Embryonic facial prominence (tissue), 1 donor: ENCODE measurements around the gene PDCD2L.
"Not testable (repeated sequence)": the region's sequence is repeated elsewhere in the genome, so short reads cannot be mapped to it uniquely, and the experiment has no call there.

Experiments
- DNase-seq: peaks from one replicate; pipeline ENCODE4 v3.0.0-alpha.2; 2016; ENCODE audit errors: extremely low spot score

Gene PDCD2L

DNA sequence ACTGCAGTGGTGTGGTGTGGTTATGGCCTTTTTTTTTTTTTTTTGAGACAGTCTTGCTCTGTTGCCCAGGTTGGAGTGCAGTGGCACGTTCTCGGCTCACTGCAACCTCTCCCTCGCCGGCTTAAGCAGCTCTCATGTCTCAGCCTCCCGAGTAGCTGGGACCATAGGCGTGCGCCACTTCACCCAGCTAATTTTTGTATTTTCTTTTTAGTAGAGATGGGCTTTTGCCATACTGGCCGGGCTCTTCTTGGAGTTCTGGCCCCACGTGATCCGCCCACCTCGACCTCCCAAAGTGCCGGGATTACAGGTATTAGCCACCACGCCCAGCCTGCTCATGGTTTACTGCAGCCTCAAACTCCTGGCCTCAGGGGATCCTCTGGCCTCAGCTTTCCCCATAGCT, 7.0 kb downstream of the PDCD2L start:
- no peak for DNase-seq

DNA sequence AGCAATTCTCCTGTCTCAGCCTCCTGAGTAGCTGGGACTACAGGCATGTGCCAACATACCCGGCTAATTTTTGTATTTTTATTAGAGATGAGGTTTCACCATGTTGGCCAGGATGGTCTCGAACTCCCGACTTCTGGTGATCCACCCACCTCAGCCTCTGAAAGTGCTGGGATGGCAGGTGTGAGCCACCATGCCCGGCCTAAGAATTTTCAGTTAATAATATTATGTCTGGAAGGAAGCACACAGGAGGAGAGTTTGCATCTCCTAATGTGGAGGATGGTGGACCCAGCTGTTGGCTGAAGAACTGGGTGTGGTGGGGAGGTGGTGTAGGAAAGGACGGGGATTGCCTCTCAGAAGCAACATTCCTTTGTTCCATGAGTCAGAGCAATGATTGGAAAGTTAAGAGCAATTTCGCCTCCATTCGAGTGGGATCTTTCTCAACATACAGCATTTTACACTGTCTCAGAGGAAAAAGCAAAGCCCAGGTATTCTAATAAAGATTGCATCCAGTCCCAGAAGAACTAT, 11.9 kb downstream of the PDCD2L start:
- DNase-seq, result no peak

DNA sequence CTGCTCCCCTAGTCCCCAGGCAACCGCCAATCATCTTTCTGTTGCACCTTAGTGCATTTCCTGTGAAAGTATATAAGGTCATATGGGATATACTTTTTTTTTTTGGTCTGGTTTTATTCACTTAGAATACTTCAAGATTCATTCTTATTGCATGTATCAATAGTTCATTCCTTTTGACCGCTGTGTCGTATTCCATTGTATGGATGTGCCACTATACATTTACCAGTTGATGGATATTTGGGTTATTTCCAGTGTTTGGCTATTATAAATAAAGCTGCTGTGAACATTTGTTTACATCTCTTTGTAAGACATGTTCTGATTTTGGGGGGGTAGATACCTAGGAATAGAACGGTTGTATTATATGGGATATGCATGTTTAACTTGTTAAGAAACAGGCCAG, 14.1 kb downstream of the PDCD2L start:
- no peak for DNase-seq

DNA sequence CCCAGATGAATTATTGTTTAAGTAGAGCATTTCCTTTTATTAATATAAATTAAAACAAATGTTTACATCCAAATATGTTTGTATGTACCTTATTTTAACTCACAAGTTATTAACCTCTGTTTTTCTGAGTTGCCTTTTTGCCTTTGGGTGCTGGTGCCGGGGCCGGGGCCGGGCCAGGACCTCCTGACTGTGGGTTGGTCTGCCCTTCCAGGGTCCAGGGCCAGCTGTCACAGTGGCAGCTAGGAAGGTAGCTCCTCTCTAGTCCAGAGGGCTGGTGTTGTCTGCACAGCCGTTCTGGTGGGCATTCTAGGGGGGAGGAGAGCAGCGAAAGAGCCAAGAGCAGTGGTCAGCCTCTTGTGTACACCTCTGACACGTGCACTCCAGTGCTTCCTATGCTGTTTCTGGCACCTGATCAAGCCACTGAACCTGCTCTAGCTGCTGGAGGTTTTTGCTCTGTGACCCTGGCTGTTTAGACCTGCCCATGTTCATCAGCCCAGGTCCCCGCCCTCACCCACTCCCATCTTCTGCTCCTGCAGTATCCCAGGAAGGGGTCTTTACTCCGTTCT, 22.0 kb downstream of the PDCD2L start:
- DNase-seq, result no peak

DNA sequence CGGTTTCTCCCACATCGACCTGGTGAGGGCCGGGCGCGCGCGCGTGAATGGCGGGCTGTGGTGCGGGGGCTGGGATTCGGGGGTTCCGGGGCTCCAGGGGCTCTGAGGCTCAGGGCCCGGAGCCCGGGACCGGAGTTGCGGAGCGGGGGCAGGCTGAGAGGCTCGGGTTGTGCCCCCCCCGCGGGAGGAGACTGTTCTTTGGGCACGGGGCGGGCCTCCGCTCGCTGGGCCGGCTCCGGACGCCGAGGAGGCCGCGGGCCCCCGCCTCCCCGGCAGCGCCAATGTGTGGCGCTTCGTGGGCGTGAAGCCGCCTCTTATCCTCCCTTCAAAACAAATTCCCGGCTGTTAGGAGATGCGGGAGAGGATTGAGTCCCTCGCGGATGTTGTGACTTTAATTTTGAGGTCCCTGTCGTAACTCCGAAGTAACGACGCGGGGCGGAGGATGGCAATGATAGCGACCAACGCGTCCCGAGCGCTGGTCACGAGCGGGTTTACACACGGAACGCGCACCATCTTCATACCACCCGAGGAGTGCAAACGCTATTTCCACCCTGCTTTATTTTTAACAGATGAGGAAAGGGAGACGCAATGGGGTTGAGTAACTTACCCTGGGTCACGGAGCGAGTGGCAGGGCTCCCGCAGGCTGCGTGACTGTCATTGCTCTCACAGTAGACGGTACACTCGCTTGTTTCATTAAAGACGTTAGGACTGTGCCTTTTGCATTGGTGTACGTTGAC, 24.5 kb downstream of the PDCD2L start:
- DNase-seq, result no peak

DNA sequence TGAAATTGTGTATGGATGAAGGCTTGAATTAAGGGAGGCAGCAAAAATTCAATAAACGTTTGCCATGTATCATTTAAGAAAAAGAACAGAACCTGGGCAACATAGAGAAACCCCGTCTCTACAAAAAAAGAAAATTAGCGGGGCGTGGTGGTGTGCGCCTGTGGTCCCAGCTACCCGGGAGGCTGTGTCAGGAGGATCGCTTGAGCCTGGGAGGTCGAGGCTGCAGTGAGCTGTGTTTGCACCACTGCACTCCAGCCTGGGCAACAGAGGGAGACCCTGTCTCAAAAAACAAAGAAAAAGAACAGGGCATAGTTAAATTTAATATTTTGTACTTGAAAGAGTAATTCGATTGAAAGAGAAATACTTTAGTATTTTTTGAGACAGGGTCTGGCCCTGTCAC, 25.4 kb downstream of the PDCD2L start:
- DNase-seq, result no peak

DNA sequence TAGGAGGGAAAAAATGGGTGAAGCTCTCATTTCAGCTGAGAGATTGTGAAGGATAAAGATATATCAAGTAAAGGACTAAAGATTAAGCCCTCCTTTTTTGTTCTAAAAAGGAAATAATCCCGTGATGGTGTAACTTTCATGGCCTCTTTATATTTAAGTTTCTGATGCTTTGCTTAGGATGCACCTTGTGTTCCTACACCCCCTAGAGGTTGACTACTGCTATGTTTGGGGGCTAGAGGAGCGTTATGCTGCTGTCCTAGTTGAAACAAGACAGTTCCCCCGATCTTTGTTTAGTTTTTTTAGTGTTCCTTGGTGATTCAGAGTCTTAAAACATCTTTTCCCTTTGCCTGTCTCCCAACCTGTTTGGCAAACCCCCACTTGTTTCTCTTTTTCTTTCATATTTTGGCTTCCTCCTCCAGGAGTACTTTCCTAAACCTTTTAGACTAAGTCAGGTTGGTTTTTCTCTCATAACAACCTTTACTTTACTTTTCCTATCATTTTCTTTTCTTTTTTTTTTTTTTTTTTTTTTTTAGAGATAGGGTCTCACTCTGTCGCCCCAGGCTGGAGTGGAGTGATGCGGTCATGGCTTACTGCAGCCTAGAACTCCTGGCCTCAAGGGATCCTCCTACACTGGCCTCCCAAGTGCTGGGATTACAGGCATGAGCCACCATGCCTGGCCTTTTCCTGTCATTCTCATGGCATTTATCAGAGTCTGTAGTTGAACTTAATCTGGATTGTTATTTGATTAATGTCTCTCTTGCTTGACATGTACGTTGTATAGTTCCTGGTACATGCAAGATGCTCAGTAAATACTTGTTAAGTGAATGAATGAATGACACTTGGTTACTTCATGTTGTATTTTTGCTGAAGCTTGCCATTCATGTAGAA, 26.8 kb downstream of the PDCD2L start:
- DNase-seq, result no peak

DNA sequence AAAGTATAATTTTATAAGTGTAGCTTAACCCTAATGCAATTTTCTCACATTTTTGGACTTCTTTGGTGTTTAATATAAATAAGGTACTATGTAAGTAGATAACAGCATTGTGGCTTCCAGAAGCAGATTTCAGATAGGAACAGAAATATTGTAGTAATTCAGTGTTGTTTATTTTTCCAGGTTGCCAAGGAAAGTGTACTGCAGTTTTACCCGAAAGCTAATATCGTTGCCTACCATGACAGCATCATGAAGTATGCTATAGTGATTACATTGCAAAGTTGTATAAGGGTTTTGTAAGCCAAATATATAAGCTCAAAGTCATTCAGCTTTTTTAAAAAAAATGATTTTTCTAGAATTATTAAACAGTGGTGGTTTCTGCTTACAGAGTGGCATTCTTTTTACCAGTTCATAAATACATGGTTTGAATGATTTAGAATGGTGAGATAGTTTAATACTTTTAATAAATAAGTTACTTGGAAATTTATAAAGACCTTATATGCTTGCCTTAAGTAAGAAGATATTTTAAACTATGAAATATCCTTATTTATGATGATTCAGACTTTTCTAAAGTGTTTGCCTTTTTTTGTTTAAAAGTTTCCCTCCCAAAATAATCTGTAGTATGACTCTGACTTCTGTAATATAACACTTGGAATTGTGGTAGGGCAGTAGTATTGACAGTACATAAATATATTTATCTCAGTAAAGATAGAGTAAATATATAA, 27.6 kb downstream of the PDCD2L start:
- DNase-seq, result no peak

DNA sequence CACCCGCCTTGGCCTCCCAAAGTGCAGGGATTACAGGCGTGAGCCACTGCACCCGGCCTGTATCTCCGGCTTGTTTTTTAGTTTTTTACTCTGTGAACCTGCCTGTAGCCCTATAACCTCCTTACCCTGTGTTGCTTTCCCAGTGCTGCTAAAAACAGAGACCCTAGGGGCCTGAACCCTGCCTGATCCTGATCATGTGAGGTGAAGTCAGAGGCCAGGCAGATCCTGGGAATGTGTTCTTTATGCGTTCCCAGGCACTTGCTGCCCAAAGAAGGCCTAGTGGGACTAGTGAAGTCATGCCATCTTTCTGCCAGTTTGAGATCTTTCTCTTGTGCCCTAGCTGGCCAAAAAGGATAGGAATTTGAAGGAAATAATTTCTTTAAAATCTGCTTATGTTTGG, 28.6 kb downstream of the PDCD2L start:
- no peak for DNase-seq

DNA sequence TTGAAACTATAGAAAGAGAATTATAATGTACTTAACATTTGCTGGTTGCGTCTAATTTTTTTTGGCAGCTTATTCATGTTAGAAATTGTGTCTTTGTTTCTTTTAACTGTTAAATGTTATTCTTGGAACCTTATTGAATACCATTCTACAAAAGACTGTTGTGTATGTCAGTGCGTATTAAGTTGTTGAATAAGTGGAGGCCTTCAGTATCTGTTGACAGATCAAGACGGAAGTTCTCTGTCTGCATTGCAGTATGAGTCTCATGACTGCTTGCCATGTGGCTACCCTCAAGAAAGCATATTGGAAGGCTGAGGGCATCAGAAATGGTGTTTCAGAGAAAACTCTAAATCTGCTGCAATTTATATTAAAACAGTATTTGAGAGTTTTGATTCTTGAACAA, 32.5 kb downstream of the PDCD2L start:
- DNase-seq, result no peak

DNA sequence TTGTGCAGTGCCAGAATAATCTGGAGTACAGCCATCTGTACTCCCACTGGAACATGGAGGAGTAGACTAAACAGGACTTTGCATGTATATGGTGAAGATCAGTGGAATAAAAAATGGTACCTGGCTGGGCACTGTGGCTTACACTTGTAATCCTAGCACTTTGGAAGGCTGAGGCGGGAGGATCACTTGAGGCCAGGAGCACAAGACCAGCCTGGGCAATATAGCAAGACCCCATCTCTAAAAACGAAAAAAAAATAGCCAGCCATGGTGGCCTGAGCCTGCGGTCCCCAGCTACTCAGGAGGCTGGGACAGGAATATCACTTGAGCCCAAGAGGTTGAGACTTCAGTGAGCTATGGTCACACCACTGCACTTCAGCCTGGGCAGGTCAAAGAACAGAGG, 44.0 kb downstream of the PDCD2L start:
- DNase-seq, result no peak

DNA sequence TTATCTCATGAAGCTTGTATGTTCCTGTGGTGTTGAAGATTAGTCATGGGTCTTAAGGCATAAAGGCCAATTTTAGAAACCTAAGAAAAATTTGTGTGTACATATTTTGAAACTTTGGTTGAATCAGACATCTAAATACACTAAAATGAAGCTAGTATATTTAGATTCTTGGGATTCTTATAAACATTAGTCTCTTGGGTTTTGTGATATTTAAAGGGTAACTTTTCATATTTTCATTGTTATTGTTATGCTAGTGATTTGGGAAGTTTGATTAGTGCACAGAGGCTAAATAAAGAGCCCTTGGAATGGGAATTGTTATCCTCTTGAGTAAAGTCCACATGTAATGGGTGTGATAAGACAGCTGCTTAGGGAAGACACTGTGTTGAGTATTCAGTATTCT, 48.5 kb downstream of the PDCD2L start:
- no peak for DNase-seq

DNA sequence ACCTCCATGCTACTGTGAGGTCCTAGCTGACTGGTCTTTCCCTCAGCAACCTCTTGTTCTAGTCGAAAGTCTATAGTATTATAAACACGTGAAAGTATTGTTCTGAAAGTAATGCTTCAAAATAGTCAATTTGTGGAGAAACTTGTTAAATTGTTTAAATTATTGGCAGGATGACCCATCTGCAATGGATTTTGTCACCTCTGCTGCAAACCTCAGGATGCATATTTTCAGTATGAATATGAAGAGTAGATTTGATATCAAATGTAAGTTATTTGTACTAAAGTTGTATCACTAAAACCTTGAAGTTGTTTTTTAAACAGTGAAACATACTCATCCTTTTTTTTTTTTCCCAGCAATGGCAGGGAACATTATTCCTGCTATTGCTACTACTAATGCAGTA, 49.9 kb downstream of the PDCD2L start:
- DNase-seq, result no peak

DNA sequence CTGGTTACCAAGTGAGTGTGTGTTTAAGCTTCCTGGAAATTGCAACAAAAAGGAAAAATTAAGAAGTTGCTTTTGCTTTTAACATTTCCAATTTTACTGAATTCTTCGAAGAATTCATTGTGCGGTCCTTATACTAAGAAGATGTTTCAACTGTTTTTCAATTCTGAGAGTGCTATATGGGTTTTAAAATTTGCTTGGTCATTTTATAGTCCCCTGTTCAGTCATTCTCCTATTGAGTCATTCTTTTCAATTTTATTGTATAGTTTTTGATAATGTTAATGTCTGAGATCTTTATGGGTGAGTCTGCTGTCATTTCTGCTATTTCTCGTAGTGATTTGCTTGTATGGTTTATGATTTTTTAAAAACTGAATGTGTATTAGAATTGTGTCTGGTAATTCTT, 50.5 kb downstream of the PDCD2L start:
- DNase-seq, result no peak

DNA sequence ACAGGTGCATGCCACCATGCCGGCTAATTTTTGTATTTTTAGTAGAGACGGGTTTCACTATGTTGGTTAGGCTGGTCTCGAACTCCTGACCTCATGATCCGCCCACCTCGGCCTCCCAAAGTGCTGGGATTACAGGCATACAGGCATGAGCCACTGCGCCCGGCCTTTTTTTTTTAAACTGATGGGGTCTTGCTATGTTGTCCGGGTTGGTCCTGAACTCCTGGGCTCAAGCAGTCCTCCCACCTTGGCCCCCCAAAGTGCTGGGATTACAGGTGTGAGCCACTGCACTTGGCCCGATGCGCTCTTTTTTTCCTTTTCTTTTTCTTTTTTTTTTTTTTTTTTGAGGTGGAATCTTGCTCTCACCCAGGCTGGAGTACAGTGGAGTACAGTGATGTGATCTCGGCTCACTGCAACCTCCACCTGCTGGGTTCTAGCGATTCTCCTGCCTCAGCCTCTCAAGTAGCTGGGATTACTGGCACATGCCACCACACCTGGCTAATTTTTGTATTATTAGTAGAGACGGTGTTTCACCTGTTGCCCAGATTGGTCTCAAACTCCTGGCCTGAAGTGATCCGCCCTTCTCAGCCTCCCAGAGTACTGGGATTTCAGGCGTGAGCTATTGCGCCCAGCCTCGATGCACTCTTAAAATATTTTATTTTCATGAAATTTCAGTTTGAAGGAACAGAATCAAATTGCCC, 51.7 kb downstream of the PDCD2L start:
- not testable (repeated sequence) for DNase-seq

DNA sequence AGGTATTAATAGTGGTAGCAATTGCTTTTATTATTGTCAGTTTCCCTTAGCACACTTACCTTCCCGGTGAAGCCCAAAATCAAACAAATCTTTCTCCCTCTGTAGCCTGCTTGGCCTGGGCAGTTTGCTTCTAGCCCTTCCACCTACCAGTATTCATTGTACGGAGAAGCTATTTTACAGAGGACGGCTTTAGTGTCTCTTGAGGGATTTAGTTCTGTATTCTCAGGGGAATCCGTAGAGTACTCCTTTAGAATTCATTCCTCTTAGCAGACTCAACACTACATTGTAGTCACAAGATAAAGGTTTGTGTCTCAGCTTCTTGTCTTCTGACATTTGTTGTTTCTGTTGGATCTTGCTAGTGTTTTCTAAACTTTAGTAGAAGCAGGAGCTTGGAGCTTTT, 53.2 kb downstream of the PDCD2L start:
- no peak for DNase-seq

DNA sequence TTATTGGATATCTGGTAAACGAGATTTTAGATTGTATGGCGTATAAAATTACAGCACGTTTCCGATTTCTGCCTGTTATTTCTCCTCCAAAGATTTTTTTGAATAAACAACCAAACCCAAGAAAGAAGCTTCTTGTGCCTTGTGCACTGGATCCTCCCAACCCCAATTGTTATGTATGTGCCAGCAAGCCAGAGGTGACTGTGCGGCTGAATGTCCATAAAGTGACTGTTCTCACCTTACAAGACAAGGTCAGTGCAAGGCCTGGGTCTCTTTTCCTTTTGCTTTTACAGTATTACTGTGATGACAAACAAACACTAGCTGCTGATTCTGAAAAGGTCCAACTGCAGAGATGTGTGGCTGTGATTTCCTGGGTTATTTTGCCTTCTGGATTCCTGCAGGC, 54.5 kb downstream of the PDCD2L start:
- DNase-seq, result no peak

DNA sequence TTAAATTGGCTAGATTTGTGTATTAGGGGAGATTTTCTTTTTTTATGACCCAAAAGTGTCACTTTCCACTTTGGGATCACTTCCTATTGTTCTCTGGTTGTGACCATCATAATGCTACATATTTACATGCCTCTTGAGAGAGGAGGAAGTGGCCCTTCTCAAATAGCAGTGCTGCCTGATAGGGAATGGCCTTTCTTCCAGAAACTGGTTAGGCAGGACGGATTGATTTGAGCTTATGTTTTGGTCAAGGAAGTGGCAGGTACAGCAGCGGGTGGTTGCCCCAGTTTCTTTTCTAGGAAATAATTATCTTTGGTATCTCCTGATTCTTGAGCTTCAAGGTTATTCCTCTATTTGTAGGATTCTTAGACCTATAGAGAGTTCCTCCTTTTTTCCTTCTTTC, 55.4 kb downstream of the PDCD2L start:
- no peak for DNase-seq

DNA sequence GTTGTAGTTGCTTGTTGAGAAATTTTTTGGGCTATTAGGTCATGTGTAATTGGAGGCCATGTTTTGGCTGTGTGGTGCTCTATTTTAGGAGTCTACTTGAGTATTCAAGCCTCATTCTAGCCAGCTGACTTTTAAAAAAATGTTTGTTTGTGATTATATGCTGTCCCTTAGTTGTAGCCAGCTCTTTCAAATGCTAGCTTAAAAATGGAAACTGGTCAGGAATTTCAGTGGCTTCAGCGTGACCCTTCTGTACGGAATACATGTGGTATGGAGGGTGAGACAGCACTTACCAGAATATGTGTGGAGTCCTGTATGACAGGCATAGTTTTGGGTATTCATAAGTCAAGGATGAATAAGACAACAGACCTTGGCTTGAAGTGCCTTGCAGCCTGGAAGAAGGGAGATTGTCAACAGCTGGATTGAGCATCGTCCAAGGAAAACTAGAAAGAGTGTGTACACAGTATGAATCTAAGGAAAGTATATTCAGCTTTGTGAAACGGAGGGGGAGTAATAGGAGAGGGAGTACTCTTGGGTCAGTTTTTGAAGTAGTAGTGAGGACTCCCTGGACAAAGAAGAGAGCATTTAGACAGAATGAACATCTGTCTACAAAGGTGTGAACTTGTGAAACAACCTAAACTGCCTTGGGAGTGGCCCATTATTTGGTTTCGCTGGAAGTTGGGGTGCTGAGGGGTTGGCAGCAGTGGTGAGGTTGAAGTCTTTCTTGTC, 57.3 kb downstream of the PDCD2L start:
- DNase-seq, result no peak

DNA sequence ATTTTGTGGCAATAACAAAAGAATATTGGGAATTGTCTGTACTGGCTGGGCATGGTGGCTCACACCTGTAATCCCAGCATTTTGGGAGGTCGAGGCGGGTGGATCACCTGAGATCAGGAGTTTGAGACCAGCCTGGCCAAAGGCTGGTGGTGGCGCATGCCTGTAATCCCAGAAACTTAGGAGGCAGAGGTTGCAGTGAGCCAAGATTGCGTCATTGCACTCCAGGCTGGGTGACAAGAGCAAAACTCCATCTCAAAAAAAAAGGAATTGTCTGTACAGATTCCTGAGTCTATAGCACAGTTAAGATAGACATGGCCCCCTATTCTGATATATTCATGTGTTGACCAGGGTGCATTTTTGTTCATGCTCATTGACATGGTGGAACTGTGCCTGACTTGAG, 60.6 kb downstream of the PDCD2L start:
- not testable (repeated sequence) for DNase-seq

DNA sequence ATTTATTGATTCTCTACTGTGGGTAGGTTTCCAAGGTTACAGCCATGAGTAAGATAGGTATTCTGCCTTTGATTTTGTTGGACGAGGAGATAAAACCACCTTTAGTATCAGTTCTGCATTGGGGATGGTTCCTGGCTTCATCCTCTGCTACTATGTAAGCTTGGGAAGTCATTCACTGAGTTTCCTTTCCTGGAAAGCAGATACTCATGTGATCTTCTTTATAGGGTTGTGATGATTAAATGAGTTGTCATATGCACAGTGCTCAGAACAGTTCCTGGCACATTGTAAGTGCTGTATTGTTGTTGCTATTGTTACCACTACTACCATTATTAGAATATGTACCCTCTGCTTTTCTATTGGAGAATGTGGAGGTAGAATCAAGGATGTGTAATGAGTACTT, 64.2 kb downstream of the PDCD2L start:
- no peak for DNase-seq
